ENCODE data around the gene METTL2B. TPM values are rescaled to one million over a fixed set of nuclear protein-coding genes. Genes with fewer than 3 reads are reported as not detected.
"Not testable (repeated sequence)": the region's sequence is repeated elsewhere in the genome, so short reads cannot be mapped to it uniquely, and the experiment has no call there.

Gene METTL2B
- total and polyA plus RNA-seq, 2 of the 13 experiments (the other 11 are each of a cell fraction or from before 2014, with no cell fraction given) = 15.5 to 33.1 TPM

GRCh38 chr7:128537410-128537809 is 60.9 kb downstream of the METTL2B start:
- H3K4me2 ChIP-seq (ENCODE audit: low read depth, low read length); H2AFZ ChIP-seq (ENCODE audit: low read length); H3K9ac ChIP-seq (ENCODE audit: insufficient read depth, low read depth, low read length); H3K27ac ChIP-seq (ENCODE audit: extremely low read length, insufficient read depth, low read length); BruUV-seq (replicated peaks); CTCF ChIA-PET (ENCODE audit: low intra/inter-chr PET ratio, low total read pairs); POLR2A ChIA-PET; in situ Hi-C loops (cut with HindIII; ENCODE audit: extremely low pct_ligation_motif_present, low pct_unique_long_range_greater_than_20kb); H3K36me3 ChIP-seq (replicated peaks in 1 of 2; ENCODE audit: control insufficient read depth in 1 of 2, insufficient read depth in 2 of 2, low read length in 2 of 2); DNase-seq (ENCODE audit: low spot score); H4K20me1 ChIP-seq (ENCODE audit: insufficient read depth, low read length); H3K4me3 ChIP-seq (replicated peaks in 1 of 3; ENCODE audit: insufficient read depth in 1 of 3, low read depth in 2 of 3, low read length in 3 of 3); H3K9me3 ChIP-seq (ENCODE audit: low read length); intact Hi-C loops (cut with micrococcal nuclease; ENCODE audit: unreplicated experiment); H3K27me3 ChIP-seq (ENCODE audit: control insufficient read depth in 1 of 2, insufficient read depth in 2 of 2, low read length in 2 of 2): not testable (repeated sequence)
- ATAC-seq = peak; percentile 90
- Histone ChIP-seq H3K79me2 (ENCODE audit: insufficient read depth, low read length) (peaks cover 50% of the 10 kb centered on the region), H3K4me1 (ENCODE audit: insufficient read depth, low read length) (peaks cover 15% of the 10 kb centered on the region)
- 75% methylated on average over 7 of the region's 7 CpGs for WGBS (ENCODE audit: low lambda C conversion rate)
- TF ChIP-seq, protein P1, sequence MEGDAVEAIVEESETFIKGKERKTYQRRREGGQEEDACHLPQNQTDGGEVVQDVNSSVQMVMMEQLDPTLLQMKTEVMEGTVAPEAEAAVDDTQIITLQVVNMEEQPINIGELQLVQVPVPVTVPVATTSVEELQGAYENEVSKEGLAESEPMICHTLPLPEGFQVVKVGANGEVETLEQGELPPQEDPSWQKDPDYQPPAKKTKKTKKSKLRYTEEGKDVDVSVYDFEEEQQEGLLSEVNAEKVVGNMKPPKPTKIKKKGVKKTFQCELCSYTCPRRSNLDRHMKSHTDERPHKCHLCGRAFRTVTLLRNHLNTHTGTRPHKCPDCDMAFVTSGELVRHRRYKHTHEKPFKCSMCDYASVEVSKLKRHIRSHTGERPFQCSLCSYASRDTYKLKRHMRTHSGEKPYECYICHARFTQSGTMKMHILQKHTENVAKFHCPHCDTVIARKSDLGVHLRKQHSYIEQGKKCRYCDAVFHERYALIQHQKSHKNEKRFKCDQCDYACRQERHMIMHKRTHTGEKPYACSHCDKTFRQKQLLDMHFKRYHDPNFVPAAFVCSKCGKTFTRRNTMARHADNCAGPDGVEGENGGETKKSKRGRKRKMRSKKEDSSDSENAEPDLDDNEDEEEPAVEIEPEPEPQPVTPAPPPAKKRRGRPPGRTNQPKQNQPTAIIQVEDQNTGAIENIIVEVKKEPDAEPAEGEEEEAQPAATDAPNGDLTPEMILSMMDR (CRISPR knock-in tag; IDR thresholded peaks at IDR 0.05) = peak; percentile 26; the same call in 1 of the 2 replicates
- peak; percentile 76 for FAIRE-seq

- BruUV-seq (replicated peaks); CTCF ChIA-PET (ENCODE audit: low intra/inter-chr PET ratio, low total read pairs); POLR2A ChIA-PET: not testable (repeated sequence)
Observed at GRCh38 chr7:128542530-128542929, 66.0 kb downstream of the METTL2B start.

GRCh38 chr7:128543300-128543699 is 66.8 kb downstream of the METTL2B start:
- BruUV-seq (replicated peaks); H3K9me3 ChIP-seq (ENCODE audit: low read length); DNase-seq (ENCODE audit: low spot score); CTCF ChIA-PET (ENCODE audit: low intra/inter-chr PET ratio, low total read pairs); H4K20me1 ChIP-seq (ENCODE audit: insufficient read depth, low read length); H3K27me3 ChIP-seq (ENCODE audit: control insufficient read depth in 1 of 2, insufficient read depth in 2 of 2, low read length in 2 of 2); intact Hi-C loops (cut with micrococcal nuclease; ENCODE audit: unreplicated experiment); H3K4me1 ChIP-seq (ENCODE audit: insufficient read depth, low read length); H2AFZ ChIP-seq (ENCODE audit: low read length); H3K4me2 ChIP-seq (ENCODE audit: low read depth, low read length); H3K4me3 ChIP-seq (replicated peaks in 1 of 3; ENCODE audit: insufficient read depth in 1 of 3, low read depth in 2 of 3, low read length in 3 of 3); H3K9ac ChIP-seq (ENCODE audit: insufficient read depth, low read depth, low read length); in situ Hi-C loops (cut with HindIII; ENCODE audit: extremely low pct_ligation_motif_present, low pct_unique_long_range_greater_than_20kb); POLR2A ChIA-PET; ATAC-seq; FAIRE-seq; H3K27ac ChIP-seq (ENCODE audit: extremely low read length, insufficient read depth, low read length): not testable (repeated sequence)
- H3K36me3 ChIP-seq (replicated peaks in 1 of 2; ENCODE audit: control insufficient read depth in 1 of 2, insufficient read depth in 2 of 2, low read length in 2 of 2) = peaks cover 4 to 16% of the 10 kb centered on the region in 2 experiments
- WGBS (ENCODE audit: low lambda C conversion rate) = 96% methylated on average over 1 of the region's 1 CpG
- peaks cover 42% of the 10 kb centered on the region for H3K79me2 ChIP-seq (ENCODE audit: insufficient read depth, low read length)

More at GRCh38 chr7:128542530-128542929, 66.0 kb downstream of the METTL2B start:
- H3K9ac ChIP-seq (ENCODE audit: insufficient read depth, low read depth, low read length); DNase-seq (ENCODE audit: low spot score); H3K4me1 ChIP-seq (ENCODE audit: insufficient read depth, low read length); H3K27me3 ChIP-seq (ENCODE audit: control insufficient read depth in 1 of 2, insufficient read depth in 2 of 2, low read length in 2 of 2); H3K4me3 ChIP-seq (replicated peaks in 1 of 3; ENCODE audit: insufficient read depth in 1 of 3, low read depth in 2 of 3, low read length in 3 of 3); ATAC-seq; H3K4me2 ChIP-seq (ENCODE audit: low read depth, low read length); H4K20me1 ChIP-seq (ENCODE audit: insufficient read depth, low read length); H2AFZ ChIP-seq (ENCODE audit: low read length); FAIRE-seq; intact Hi-C loops (cut with micrococcal nuclease; ENCODE audit: unreplicated experiment); H3K36me3 ChIP-seq (replicated peaks in 1 of 2; ENCODE audit: control insufficient read depth in 1 of 2, insufficient read depth in 2 of 2, low read length in 2 of 2); in situ Hi-C loops (cut with HindIII; ENCODE audit: extremely low pct_ligation_motif_present, low pct_unique_long_range_greater_than_20kb); H3K9me3 ChIP-seq (ENCODE audit: low read length); H3K27ac ChIP-seq (ENCODE audit: extremely low read length, insufficient read depth, low read length): not testable (repeated sequence)
- WGBS (ENCODE audit: low lambda C conversion rate) = 97% methylated on average over 2 of the region's 2 CpGs
- H3K79me2 ChIP-seq (ENCODE audit: insufficient read depth, low read length) = peaks cover 39% of the 10 kb centered on the region

DNA sequence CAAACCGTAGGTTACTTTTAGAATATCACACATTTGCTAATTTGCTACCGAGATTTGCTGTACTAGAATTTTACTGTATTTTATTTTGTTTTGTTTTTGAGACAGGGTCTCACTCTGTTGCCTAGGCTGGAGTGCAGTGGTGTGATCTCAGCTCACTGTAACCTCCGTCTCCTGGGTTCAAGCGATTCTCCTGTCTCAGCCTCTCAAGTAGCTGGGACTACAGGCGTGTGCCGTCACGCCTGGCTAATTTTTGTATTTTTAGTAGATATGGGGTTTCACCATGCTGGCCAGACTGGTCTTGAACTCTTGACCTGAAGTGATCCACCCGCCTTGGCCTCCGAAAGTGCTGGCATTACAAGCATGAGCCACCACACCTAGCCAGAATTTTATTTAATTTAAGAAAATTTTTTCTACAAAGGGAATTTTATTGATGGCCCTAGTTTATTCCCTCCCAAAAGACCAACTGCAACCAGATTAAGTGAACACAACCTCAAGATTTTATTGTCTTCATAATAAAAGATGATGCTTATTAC is 69.8 kb downstream of the METTL2B start:
- ATAC-seq; H3K4me3 ChIP-seq (replicated peaks in 1 of 3; ENCODE audit: insufficient read depth in 1 of 3, low read depth in 2 of 3, low read length in 3 of 3); H2AFZ ChIP-seq (ENCODE audit: low read length); H4K20me1 ChIP-seq (ENCODE audit: insufficient read depth, low read length); H3K4me2 ChIP-seq (ENCODE audit: low read depth, low read length); H3K27me3 ChIP-seq (ENCODE audit: control insufficient read depth in 1 of 2, insufficient read depth in 2 of 2, low read length in 2 of 2); intact Hi-C loops (cut with micrococcal nuclease; ENCODE audit: unreplicated experiment); in situ Hi-C loops (cut with HindIII; ENCODE audit: extremely low pct_ligation_motif_present, low pct_unique_long_range_greater_than_20kb); H3K27ac ChIP-seq (ENCODE audit: extremely low read length, insufficient read depth, low read length); DNase-seq (ENCODE audit: low spot score); POLR2A ChIA-PET; CTCF ChIA-PET (ENCODE audit: low intra/inter-chr PET ratio, low total read pairs); BruUV-seq (replicated peaks); H3K9ac ChIP-seq (ENCODE audit: insufficient read depth, low read depth, low read length); FAIRE-seq; H3K9me3 ChIP-seq (ENCODE audit: low read length); H3K4me1 ChIP-seq (ENCODE audit: insufficient read depth, low read length): not testable (repeated sequence)
- Histone ChIP-seq H3K36me3 (replicated peaks in 1 of 2; ENCODE audit: control insufficient read depth in 1 of 2, insufficient read depth in 2 of 2, low read length in 2 of 2) (peaks cover 4 to 16% of the 10 kb centered on the region in 2 experiments), H3K79me2 (ENCODE audit: insufficient read depth, low read length) (peaks cover 37% of the 10 kb centered on the region)
- 95% methylated on average over 9 of the region's 9 CpGs for WGBS (ENCODE audit: low lambda C conversion rate)
